Measurements from ENCODE around the gene FAM200B. TPM values are rescaled to one million over a fixed set of nuclear protein-coding genes. Genes with fewer than 3 reads are reported as not detected.

Gene FAM200B
- total and polyA plus RNA-seq, 2 of the 4 experiments (the other 2 are of a cell fraction) = 16.7 to 18.5 TPM

DNA sequence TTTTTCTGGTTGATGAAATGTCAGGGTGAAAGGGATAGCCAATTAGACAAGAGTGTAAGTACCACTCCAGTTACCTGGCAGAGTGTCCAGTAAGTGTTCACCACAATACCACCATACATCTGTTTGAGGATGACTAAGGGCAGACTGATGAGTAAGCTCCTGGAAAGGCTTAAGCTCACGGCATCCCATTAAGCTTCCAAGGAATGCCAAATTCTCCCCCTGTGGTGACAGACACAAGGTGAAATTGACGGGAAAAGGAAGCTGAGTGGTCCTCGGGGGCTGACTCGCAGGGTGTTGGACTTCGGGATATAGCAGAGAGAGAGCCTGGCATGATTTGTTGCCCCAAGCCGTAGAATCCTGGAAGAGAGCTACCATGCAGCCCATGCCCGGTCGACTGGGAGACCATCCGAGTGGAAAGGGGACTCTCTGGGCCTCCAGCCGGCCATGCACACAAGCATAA is 13.6 kb downstream of the FAM200B start:
- DNase-seq (peak; percentile 99), ATAC-seq (ENCODE audit: low read depth) (peak; percentile 55)
- CTCF ChIA-PET = interaction anchor here (0.7 to 1.3 kb wide), 2 partner anchors 13 to 223 kb away, joined by 3 to 4 read pairs; no protein-coding TSS in a partner anchor
- H3K4me1 ChIP-seq (ENCODE audit: control insufficient read depth, insufficient read depth, low read length) = peaks cover 10% of the 10 kb centered on the region
- POLR2A ChIA-PET (ENCODE audit: unreplicated experiment) = no interaction called here
- H2BK15ac ChIP-seq (ENCODE audit: low read depth, low read length) = peak overlapping the region; percentile 48; the same call in 2 of the 3 replicates
- peaks cover 2 to 11% of the 10 kb centered on the region in 2 experiments; a peak in 2 of 4 replicates for H3K79me1 ChIP-seq (ENCODE audit: low read depth in 1 of 2, low read length in 2 of 2)
- 0 out of 2 replicates have a peak, but pooled peaks cover 8% of the 10 kb centered on the region for H3K9me1 ChIP-seq (ENCODE audit: insufficient read depth, low read length)
- H3K27ac ChIP-seq (ENCODE audit: insufficient read depth, low read length) = peak overlapping the region; percentile 6; the same call in 1 of the 2 replicates
- H3K4me3 ChIP-seq (ENCODE audit: insufficient read depth, low read depth, low read length) = no peak overlapping the region
- in situ Hi-C loops (cut with MboI; ENCODE audit: low sequenced_read_pairs) = loop anchor here (25.0 kb wide), 1 partner anchor 683 kb away; the partner anchor contains the start of gene CPEB2
- no peak overlapping the region for H3K23ac ChIP-seq (ENCODE audit: low read depth, low read length)
- no peak overlapping the region for H3K18ac ChIP-seq (ENCODE audit: low read depth, low read length)
- H4K5ac ChIP-seq (ENCODE audit: low read depth, low read length) = no peak overlapping the region
- 0 out of 2 replicates have a peak overlapping the region, but pooled peaks have one; percentile 33 for H2BK20ac ChIP-seq (ENCODE audit: low read depth, low read length)
- H3K9me3 ChIP-seq (ENCODE audit: control insufficient read depth, insufficient read depth, low read length) = no peaks in the 10 kb centered on the region
- H3K4me2 ChIP-seq (ENCODE audit: low read depth, low read length) = no peak overlapping the region
- no peaks in the 10 kb centered on the region for H3K27me3 ChIP-seq (ENCODE audit: control insufficient read depth, insufficient read depth, low read length)
- peak overlapping the region; percentile 22 to 37; a peak in 3 of 4 replicates for H4K8ac ChIP-seq (ENCODE audit: low read depth in 2 of 2, low read length in 2 of 2)
- dilution Hi-C loops (cut with HindIII; ENCODE audit: low sequenced_read_pairs, unreplicated experiment) = no loop called here
- peak overlapping the region; percentile 30 for H2AK9ac ChIP-seq (replicated peaks; ENCODE audit: low read depth, low read length, poor library complexity)
- intact Hi-C loops (cut with micrococcal nuclease) = no loop called here
- no peaks in the 10 kb centered on the region for H3K36me3 ChIP-seq (ENCODE audit: control insufficient read depth, insufficient read depth, low read length)
- no peak overlapping the region for H3K9ac ChIP-seq (ENCODE audit: low read depth, low read length)
- peak overlapping the region; percentile 18; the same call in 1 of the 2 replicates for H3K14ac ChIP-seq (replicated peaks; ENCODE audit: low read depth, low read length)
- peak overlapping the region; percentile 48 for H2AK5ac ChIP-seq (ENCODE audit: low read depth, low read length)
- H2BK5ac ChIP-seq (ENCODE audit: low read depth, low read length, poor library complexity, severe bottlenecking) = peak overlapping the region; percentile 27
- no peaks in the 10 kb centered on the region for H4K20me1 ChIP-seq (ENCODE audit: insufficient read depth, low read length)
- peak overlapping the region; percentile 74 for H2AFZ ChIP-seq (replicated peaks; ENCODE audit: low read length, poor library complexity)
- peak overlapping the region; percentile 86 for H2BK120ac ChIP-seq (ENCODE audit: low read depth, low read length)
- H4K91ac ChIP-seq (ENCODE audit: insufficient read depth, low read depth, low read length) = peak overlapping the region; percentile 53; the same call in 1 of the 2 replicates
- H3K56ac ChIP-seq (ENCODE audit: extremely low read depth, insufficient read depth, low read length) = no peak overlapping the region
- peak overlapping the region; percentile 80 for H3K4ac ChIP-seq (ENCODE audit: low read depth, low read length)
- BruUV-seq (replicated peaks) = no TSS peak
- WGBS, 2 experiments (ENCODE audit: extremely low coverage in 2 of 2, insufficient read length in 1 of 2) = 80% methylated on average over 3 of the region's 10 CpGs; no CpG with 5 or more reads in 1 of the 2 experiments
- peak; percentile 28; the same call in 1 of the 2 replicates for TF ChIP-seq CEBPB (IDR thresholded peaks at IDR 0.05; ENCODE audit: low read depth, low read length)
- peak; percentile 33 for TF ChIP-seq MAFK (IDR thresholded peaks at IDR 0.05; ENCODE audit: low read depth, low read length)
- no peak for TF ChIP-seq POLR2A (IDR thresholded peaks at IDR 0.05; ENCODE audit: low read depth, low read length)
- no peak for TF ChIP-seq RAD21 (IDR thresholded peaks at IDR 0.05; ENCODE audit: low read length)
- no peak for TF ChIP-seq SMC3 (IDR thresholded peaks at IDR 0.05; ENCODE audit: low read depth, low read length)
- TF ChIP-seq FOS (IDR thresholded peaks at IDR 0.05; ENCODE audit: low read depth, low read length) = peak; percentile 87
- TF ChIP-seq, protein P1, sequence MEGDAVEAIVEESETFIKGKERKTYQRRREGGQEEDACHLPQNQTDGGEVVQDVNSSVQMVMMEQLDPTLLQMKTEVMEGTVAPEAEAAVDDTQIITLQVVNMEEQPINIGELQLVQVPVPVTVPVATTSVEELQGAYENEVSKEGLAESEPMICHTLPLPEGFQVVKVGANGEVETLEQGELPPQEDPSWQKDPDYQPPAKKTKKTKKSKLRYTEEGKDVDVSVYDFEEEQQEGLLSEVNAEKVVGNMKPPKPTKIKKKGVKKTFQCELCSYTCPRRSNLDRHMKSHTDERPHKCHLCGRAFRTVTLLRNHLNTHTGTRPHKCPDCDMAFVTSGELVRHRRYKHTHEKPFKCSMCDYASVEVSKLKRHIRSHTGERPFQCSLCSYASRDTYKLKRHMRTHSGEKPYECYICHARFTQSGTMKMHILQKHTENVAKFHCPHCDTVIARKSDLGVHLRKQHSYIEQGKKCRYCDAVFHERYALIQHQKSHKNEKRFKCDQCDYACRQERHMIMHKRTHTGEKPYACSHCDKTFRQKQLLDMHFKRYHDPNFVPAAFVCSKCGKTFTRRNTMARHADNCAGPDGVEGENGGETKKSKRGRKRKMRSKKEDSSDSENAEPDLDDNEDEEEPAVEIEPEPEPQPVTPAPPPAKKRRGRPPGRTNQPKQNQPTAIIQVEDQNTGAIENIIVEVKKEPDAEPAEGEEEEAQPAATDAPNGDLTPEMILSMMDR (conservative IDR thresholded peaks at IDR 0.05; ENCODE audit: low read depth, low read length) = 0 out of 2 replicates have a peak, but pooled peaks have one; percentile 3
- TF ChIP-seq USF2 (IDR thresholded peaks at IDR 0.05; ENCODE audit: low read depth, low read length) = no peak
- TF ChIP-seq MXI1 (IDR thresholded peaks at IDR 0.05; ENCODE audit: borderline replicate concordance, low read depth, low read length) = no peak
- peak; percentile 91 for TF ChIP-seq RCOR1 (IDR thresholded peaks at IDR 0.05; ENCODE audit: insufficient replicate concordance, low read length)
- TF ChIP-seq NFE2L2 (IDR thresholded peaks at IDR 0.05; ENCODE audit: low read depth, low read length) = peak; percentile 25; the same call in 1 of the 2 replicates
- TF ChIP-seq BHLHE40 (IDR thresholded peaks at IDR 0.05; ENCODE audit: low read depth, low read length) = peak; percentile 27
- TF ChIP-seq MAZ (IDR thresholded peaks at IDR 0.05; ENCODE audit: borderline replicate concordance, low read depth, low read length) = peak; percentile 30; the same call in 1 of the 2 replicates
- TF ChIP-seq CHD1 (IDR thresholded peaks at IDR 0.05; ENCODE audit: low read depth, low read length) = no peak
- TF ChIP-seq RFX5 (IDR thresholded peaks at IDR 0.05; ENCODE audit: low read depth, low read length) = peak; percentile 64; the same call in 1 of the 2 replicates

Measured in IMR-90 (cell line).